Kidney (tissue), 14 donors: ENCODE results near the gene ACP2. TPM values are rescaled to one million over a fixed set of nuclear protein-coding genes. Genes with fewer than 3 reads are reported as not detected.

Experiments used
- DNase-seq, 5 donors: peaks; one replicate each; pipeline ENCODE4 v3.0.0-alpha.2; 2013 to 2020
- FAIRE-seq: peaks from 2 replicates; lab custom pipeline; 2012; peaks lifted over from hg19 to GRCh38; lab: Jason Lieb, UNC
- H3K27ac ChIP-seq, 2 donors: one replicate each; pipeline ENCODE4 v1.7.0; 2013; ENCODE audit warnings: low read depth in 2 of 2, low read length in 2 of 2, inconsistent platforms in 1 of 2
- H3K27me3 ChIP-seq: one replicate; pipeline ENCODE4 v1.7.1; 2013; ENCODE audit warnings: low read length, inconsistent platforms; ENCODE audit not compliant: control insufficient read depth, insufficient read depth
- H3K36me3 ChIP-seq, 3 donors: one replicate each; pipeline versions ENCODE4 v1.7.0 to v1.7.1; 2013; ENCODE audit warnings: low read length in 3 of 3, control low read depth in 1 of 3, inconsistent platforms in 1 of 3; ENCODE audit not compliant: insufficient read depth in 3 of 3, control insufficient read depth in 2 of 3
- H3K4me1 ChIP-seq, 3 donors: one replicate each; pipeline versions ENCODE4 v1.7.0 to v1.7.1; 2013; ENCODE audit warnings: low read length in 3 of 3, inconsistent platforms in 1 of 3, low read depth in 1 of 3; ENCODE audit not compliant: control insufficient read depth in 2 of 3, insufficient read depth in 2 of 3
- H3K4me3 ChIP-seq, 3 donors: one replicate each; pipeline versions ENCODE4 v1.7.0 to v1.8.1; 2013; ENCODE audit warnings: low read length in 3 of 3, control low read depth in 1 of 3, inconsistent platforms in 1 of 3
- H3K9ac ChIP-seq, 3 donors: one replicate each; pipeline versions ENCODE4 v1.7.0 to v1.7.1; 2013; ENCODE audit warnings: low read length in 3 of 3, control low read depth in 1 of 3, inconsistent platforms in 1 of 3
- H3K9me3 ChIP-seq, 3 donors: one replicate each; pipeline versions ENCODE4 v1.7.0 to v1.7.1; 2013; ENCODE audit warnings: low read length in 3 of 3, control low read depth in 1 of 3, inconsistent platforms in 1 of 3; ENCODE audit not compliant: control insufficient read depth in 2 of 3, insufficient read depth in 1 of 3
- CTCF ChIP-seq: IDR thresholded peaks from 3 replicates; pipeline ENCODE4 v1.5.1; 2012; ENCODE audit warnings: mild to moderate bottlenecking, moderate library complexity, borderline replicate concordance; ENCODE audit not compliant: insufficient read depth; ENCODE audit errors: extremely low read depth
- intact Hi-C: fragments of 100-400 bp; cut with DNase I; formaldehyde crosslinking; loops from one replicate; pipeline ENCODE4 v1.11.1; 2022
- polyA plus RNA-seq: library from polyadenylated mRNA; stranded (reverse); fragments of 350-450 nt; fragmentation: Illumina TruSeq; extraction: RNeasy Lipid Tissue Mini Kit (QIAGEN cat#74804); gene quantifications from one replicate; pipeline ENCODE4 v1.2.3, GENCODE V29; 2014; ENCODE audit warnings: low read depth, low replicate concordance; ENCODE audit not compliant: insufficient read depth
- total RNA-seq: library from RNA; stranded (reverse); fragmentation: NEBNext Ultra II Directional; extraction: Animal tissue kit (Norgen Biotek cat#: 25700); gene quantifications from one replicate; pipeline ENCODE4 v1.2.1, GENCODE V29; 2021
- donor health status: control.
- donor health status: control.
- donor health status: control.
- donor health status: control.
- donor health status: control.
- donor health status: DM: yes; HTN: yes; CAD: no.
- donor health status: Normal renal cell carcinoma (clear cell type).

The ACP2 gene
- total and polyA plus RNA-seq, 2 donors from 2014 or later = 45.1 to 72.7 TPM

- intact Hi-C loops = no loop called here
- H3K27ac ChIP-seq = no peak overlapping the region
- TF ChIP-seq CTCF = no peak
- H3K9ac ChIP-seq = no peak overlapping the region
- H3K4me1 ChIP-seq = no peaks in the 10 kb centered on the region
- H3K4me3 ChIP-seq = no peak overlapping the region
- H3K36me3 ChIP-seq = no peaks in the 10 kb centered on the region
- no peaks in the 10 kb centered on the region for H3K9me3 ChIP-seq
- DNase-seq = no peak
- FAIRE-seq = no peak
- H3K27me3 ChIP-seq = no peaks in the 10 kb centered on the region
Observed at GRCh38 chr11:47222696-47223095, 25.9 kb downstream of the ACP2 start.

GRCh38 chr11:47220401-47220821 is 28.2 kb downstream of the ACP2 start:
- TF ChIP-seq CTCF = no peak
- no peak overlapping the region for H3K27ac ChIP-seq
- H3K9ac ChIP-seq = no peak overlapping the region
- no peak overlapping the region for H3K4me3 ChIP-seq
- FAIRE-seq (no peak), DNase-seq (no peak)
- no peaks in the 10 kb centered on the region for H3K27me3 ChIP-seq
- intact Hi-C loops = no loop called here
- no peaks in the 10 kb centered on the region for H3K9me3 ChIP-seq
- peaks cover 4 to 13% (median 13%) of the 10 kb centered on the region in 3 donors for H3K4me1 ChIP-seq
- H3K36me3 ChIP-seq = no peaks in the 10 kb centered on the region

DNA sequence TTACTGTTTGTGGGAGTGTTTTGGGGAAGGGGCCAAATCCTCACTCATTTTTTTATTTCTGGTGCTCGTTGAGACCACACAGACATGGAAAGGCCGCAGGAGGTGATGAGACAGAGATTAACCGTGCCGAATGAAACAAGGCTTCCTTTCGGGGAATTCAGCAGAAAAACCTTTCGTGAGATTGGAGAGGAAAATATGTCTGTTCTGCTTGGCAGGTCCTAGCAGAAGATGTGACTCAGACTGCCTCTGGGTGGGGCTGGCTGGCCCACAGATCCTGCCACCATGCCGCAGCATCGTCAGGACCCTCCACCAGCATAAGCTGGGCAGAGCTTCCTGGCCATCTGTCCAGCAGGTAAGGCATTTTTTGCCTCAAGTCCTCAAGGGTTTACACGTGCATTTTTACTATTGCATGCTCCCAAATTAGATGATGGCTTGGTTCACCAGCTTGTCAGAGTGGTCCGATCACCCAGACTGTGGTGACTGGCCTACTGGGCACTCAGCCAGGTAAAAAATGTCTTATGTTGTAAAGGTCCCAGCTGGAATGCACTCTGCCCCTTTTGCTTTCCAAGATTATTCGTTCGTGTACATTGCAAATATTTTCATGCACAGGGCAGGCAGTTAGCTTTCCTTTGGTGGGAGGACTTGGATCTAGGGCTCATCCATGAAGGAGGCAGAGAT is 32.4 kb downstream of the ACP2 start:
- Histone ChIP-seq H3K27ac (peak overlapping the region in 1 of 2 donors; percentile 5), H3K9me3 (no peaks in the 10 kb centered on the region), H3K4me1 (peaks cover 4 to 18% (median 17%) of the 10 kb centered on the region in 3 donors), H3K27me3 (no peaks in the 10 kb centered on the region), H3K36me3 (no peaks in the 10 kb centered on the region), H3K9ac (peak overlapping the region in 2 of 3 donors; percentile 14 to 60), H3K4me3 (peak overlapping the region; percentile 59 to 91 (median 85))
- peak in 4 of 5 donors; percentile 24 to 82 (median 56) for DNase-seq
- intact Hi-C loops = no loop called here
- no peak for TF ChIP-seq CTCF
- FAIRE-seq = no peak
